ENCODE measurements around the gene AFF3. TPM values are rescaled to one million over a fixed set of nuclear protein-coding genes. Genes with fewer than 3 reads are reported as not detected.

Gene AFF3
- total RNA-seq, 2 experiments from 2014 or later: 2.6 to 2.9 TPM

- Mint-ChIP-seq H3K27ac (no peak overlapping the region), H3K36me3 (no peaks in the 10 kb centered on the region), H3K9me3 (no peaks in the 10 kb centered on the region), H3K27me3 (no peaks in the 10 kb centered on the region), H3K4me1 (no peaks in the 10 kb centered on the region), H3K4me3 (no peak overlapping the region)
- no peak for DNase-seq
These were observed 274.1 kb downstream of the AFF3 start for GRCh38 chr2:99868260-99868659.

DNA sequence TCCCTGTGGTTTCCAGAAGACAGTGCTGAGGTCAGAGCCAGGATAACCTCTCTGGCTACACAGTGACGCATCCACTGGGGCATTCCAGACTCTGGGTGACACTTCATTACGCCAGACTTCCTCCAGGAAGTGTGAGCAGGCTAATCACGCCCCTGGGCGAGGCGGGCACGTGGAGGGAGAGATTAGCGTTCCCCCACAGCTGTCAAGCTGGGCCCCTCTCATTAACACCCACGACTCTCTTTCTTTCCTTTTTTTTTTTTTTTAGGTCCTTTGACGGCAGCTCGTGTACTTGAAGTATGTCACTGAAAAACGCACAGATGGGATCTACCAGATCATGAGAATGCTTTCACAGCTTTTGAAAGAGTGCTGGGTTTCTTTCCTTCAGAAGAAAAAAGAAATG is 274.6 kb downstream of the AFF3 start:
- Mint-ChIP-seq H3K27me3 (no peaks in the 10 kb centered on the region), H3K27ac (no peak overlapping the region), H3K4me1 (no peaks in the 10 kb centered on the region), H3K36me3 (no peaks in the 10 kb centered on the region), H3K9me3 (no peaks in the 10 kb centered on the region), H3K4me3 (no peak overlapping the region)
- DNase-seq: no peak

GRCh38 chr2:99865818-99866676 is 276.3 kb downstream of the AFF3 start:
- no peak overlapping the region for H3K4me3 Mint-ChIP-seq
- no peaks in the 10 kb centered on the region for H3K36me3 Mint-ChIP-seq
- H3K4me1 Mint-ChIP-seq: peaks cover 9% of the 10 kb centered on the region
- H3K27ac Mint-ChIP-seq: no peak overlapping the region
- H3K9me3 Mint-ChIP-seq: no peaks in the 10 kb centered on the region
- H3K27me3 Mint-ChIP-seq: no peaks in the 10 kb centered on the region
- no peak for DNase-seq

DNA sequence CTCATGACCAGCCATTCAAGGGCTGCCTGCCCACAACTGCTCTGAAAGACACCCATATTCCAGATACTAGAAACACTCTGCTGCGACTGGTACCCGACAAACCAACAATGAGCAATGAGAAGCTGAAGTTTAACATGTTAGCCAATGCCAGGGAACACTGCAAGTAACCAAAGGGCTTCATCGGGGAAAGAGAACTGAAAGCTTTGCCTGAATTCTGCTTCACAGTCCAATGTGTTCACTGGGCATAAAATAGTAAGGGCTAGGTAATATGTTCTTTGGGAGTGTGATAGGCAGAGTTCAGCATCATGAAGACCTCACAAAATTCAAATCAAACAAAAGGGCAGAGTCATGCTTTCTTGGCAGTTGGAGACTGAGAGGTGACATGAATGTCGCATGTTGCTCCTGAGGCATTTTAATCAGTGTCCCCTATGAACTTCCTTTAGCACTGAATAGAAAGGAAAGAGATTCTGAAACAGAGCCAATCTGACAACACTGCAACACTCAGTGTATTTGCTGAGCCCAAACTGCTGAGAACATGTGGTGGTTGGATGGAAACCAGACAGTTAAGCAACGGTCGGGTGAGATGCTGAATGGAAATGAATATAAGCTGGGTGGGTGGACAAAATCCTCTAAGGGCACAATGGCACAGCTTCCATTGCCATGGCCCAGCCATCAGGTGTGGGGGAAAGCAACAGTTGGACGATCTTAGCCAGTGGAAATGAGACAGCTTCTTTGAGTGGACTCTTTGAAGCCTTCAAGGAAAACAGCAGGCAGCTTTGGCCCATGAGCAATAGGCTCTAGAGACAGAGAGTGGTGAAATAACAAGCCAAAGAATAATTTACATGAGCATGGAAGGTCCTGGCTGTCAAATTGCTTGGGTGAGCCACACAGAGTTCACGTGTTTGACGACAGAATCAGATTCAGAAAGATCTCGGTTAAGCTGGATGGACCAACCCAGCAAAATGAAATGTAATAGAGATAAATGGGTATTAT is 277.5 kb downstream of the AFF3 start:
- Mint-ChIP-seq H3K36me3 (no peaks in the 10 kb centered on the region), H3K4me3 (no peak overlapping the region), H3K4me1 (peaks cover 10% of the 10 kb centered on the region), H3K27me3 (no peaks in the 10 kb centered on the region), H3K27ac (no peak overlapping the region), H3K9me3 (no peaks in the 10 kb centered on the region)
- DNase-seq: no peak

DNA sequence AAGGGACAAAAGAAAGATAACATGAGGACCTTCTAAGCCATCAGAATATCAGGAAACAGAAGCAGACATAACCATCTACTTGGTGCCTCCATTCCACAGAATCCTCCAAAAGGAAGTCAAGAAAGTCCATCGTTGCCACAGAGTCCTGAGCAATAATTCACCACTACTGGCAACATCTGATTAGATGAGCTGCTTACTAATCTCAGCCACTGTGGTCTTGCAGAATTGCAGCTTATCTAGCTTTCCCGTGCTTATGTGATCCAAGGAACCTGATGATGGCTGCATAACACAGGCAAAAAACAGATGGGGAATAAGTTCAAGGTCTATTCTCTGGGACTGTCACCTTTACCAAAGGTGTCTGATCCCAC is 278.5 kb downstream of the AFF3 start:
- H3K27me3 Mint-ChIP-seq: peaks cover 3% of the 10 kb centered on the region
- no peak overlapping the region for H3K4me3 Mint-ChIP-seq
- H3K27ac Mint-ChIP-seq: no peak overlapping the region
- DNase-seq: no peak
- H3K9me3 Mint-ChIP-seq: no peaks in the 10 kb centered on the region
- no peaks in the 10 kb centered on the region for H3K36me3 Mint-ChIP-seq
- H3K4me1 Mint-ChIP-seq: peaks cover 10% of the 10 kb centered on the region

DNA sequence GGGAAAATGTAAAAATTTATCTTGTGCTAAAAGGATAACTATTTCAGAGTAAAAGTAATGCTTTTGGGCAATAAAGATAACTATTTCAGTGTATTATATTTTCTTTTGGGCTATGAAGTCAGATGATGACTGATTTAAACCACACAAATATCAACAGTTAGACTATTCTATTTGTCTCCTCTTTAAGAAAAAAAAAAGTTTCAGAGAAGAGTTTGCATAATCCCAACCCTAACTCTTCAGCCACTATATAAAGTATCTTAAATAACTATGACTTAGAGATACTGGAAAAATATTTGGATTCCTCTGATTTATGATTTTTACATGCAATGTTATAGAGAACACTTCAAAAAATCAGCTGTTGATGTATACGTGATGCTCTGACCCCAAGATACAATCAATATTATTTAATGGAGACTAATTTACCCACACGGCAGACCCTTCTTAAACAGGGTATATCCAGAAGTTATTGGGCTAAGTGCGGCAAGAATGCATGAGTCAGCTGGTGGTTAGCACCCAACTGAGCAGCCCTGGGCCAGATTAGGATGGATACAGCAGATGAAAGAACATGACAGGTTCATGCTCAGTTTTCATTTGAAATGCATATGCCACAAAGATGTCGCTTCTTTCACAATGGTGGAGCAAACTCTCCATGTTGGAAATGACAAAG is 279.0 kb downstream of the AFF3 start:
- no peak overlapping the region for H3K4me3 Mint-ChIP-seq
- H3K27ac Mint-ChIP-seq: no peak overlapping the region
- H3K36me3 Mint-ChIP-seq: no peaks in the 10 kb centered on the region
- H3K4me1 Mint-ChIP-seq: peaks cover 10% of the 10 kb centered on the region
- peaks cover 3% of the 10 kb centered on the region for H3K27me3 Mint-ChIP-seq
- H3K9me3 Mint-ChIP-seq: no peaks in the 10 kb centered on the region
- DNase-seq: no peak

DNA sequence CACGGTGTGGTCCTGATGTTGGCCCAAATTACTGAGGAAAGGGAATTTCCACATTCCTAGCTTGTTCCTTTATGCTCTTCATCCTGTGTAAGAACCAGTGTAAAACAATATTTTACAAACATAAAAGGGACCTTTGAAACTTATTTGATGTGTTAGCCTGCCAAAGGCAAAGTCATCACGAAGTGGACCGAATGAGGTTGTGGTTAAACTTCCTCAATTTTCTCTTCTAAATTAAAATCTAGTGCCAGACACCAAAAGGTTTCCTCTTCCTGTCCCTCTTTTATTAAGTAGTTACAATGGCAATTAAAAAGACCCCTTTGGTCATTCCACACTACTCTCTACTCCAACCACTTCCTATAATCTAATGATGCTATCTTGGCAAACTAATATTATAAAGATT is 279.8 kb downstream of the AFF3 start:
- no peak overlapping the region for H3K4me3 Mint-ChIP-seq
- peaks cover 3% of the 10 kb centered on the region for H3K27me3 Mint-ChIP-seq
- no peaks in the 10 kb centered on the region for H3K9me3 Mint-ChIP-seq
- DNase-seq: no peak
- no peak overlapping the region for H3K27ac Mint-ChIP-seq
- H3K4me1 Mint-ChIP-seq: peaks cover 10% of the 10 kb centered on the region
- H3K36me3 Mint-ChIP-seq: no peaks in the 10 kb centered on the region

- Mint-ChIP-seq H3K9me3 (no peaks in the 10 kb centered on the region), H3K36me3 (no peaks in the 10 kb centered on the region), H3K4me3 (no peak overlapping the region), H3K4me1 (peaks cover 10% of the 10 kb centered on the region), H3K27me3 (peaks cover 3% of the 10 kb centered on the region), H3K27ac (no peak overlapping the region)
- no peak for DNase-seq
These were observed 281.0 kb downstream of the AFF3 start for GRCh38 chr2:99861376-99861760.

DNA sequence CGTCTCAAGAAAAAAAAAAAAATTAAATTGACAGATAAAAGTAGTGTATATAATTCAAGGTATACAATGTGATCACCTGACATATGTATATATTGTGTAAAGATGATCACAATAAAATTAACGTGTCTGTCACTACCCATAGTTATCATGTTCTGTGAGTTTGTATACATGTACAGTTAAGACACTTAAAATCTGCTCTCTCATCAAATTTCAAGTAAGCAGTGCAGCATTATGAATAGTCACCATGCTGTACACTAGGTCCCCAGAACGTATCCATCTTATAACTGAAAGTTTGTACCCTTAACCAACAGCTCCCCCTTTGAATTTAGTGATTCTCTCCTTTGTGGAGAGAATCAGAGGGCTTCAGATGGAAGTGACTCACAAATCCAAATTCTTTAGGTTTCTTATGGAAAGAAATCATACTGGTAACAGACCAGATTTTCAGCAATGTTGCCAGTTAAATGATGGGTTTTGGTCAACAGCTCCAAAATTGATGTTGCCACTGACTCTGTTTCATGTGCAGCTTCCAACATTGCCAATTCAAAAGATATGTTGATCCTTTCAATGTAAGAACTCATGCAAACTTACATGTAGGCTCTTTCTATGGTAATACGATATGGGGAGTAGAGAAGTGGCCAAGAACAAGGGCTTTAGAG is 281.5 kb downstream of the AFF3 start:
- H3K36me3 Mint-ChIP-seq: no peaks in the 10 kb centered on the region
- H3K9me3 Mint-ChIP-seq: no peaks in the 10 kb centered on the region
- DNase-seq: no peak
- peaks cover 10% of the 10 kb centered on the region for H3K4me1 Mint-ChIP-seq
- peaks cover 3% of the 10 kb centered on the region for H3K27me3 Mint-ChIP-seq
- H3K27ac Mint-ChIP-seq: no peak overlapping the region
- no peak overlapping the region for H3K4me3 Mint-ChIP-seq

DNA sequence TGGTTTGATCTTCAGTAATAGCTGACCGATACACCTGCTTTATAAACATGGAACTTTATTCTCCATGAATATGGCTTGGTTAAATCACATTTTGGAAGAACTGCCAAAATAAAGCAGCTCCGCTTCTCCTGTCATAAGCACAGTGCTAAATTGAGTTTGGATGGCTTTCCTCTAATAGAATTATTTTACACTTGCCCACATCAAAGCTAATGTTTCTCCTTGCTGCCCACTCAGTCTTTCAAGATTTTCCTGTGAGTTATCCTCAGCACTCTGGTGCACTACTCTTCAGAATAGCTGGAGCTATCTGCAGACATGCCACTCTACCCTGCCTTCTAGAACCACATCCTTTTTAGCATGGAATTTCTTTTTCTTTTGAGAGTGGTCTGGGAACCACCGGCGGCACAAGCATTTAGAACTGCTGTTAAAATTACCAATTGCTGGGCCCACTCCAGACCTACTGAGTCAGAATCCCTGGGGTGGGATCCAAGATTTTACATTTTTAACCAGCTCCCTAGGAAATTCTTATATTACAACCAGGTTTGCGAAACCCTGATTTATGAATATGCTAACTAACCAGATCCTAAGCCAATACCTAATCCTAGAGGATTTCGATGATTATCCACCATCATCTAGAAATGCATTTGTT is 283.3 kb downstream of the AFF3 start:
- H3K4me1 Mint-ChIP-seq: peaks cover 10% of the 10 kb centered on the region
- H3K36me3 Mint-ChIP-seq: no peaks in the 10 kb centered on the region

GRCh38 chr2:99857867-99858444 is 284.4 kb downstream of the AFF3 start:
- Mint-ChIP-seq H3K4me3 (no peak overlapping the region), H3K9me3 (no peaks in the 10 kb centered on the region)
- no peak for DNase-seq

More for the DNA sequence above, 283.3 kb downstream of the AFF3 start:
- no peaks in the 10 kb centered on the region for H3K9me3 Mint-ChIP-seq
- no peak overlapping the region for H3K27ac Mint-ChIP-seq
- no peak for DNase-seq
- no peak overlapping the region for H3K4me3 Mint-ChIP-seq
- peaks cover 7% of the 10 kb centered on the region for H3K27me3 Mint-ChIP-seq

GRCh38 chr2:99857372-99857771 is 285.0 kb downstream of the AFF3 start:
- Mint-ChIP-seq H3K4me1 (peaks cover 10% of the 10 kb centered on the region), H3K36me3 (no peaks in the 10 kb centered on the region), H3K27ac (no peak overlapping the region), H3K4me3 (no peak overlapping the region), H3K27me3 (peaks cover 7% of the 10 kb centered on the region), H3K9me3 (no peaks in the 10 kb centered on the region)
- no peak for DNase-seq

More at GRCh38 chr2:99857867-99858444, 284.4 kb downstream of the AFF3 start:
- Mint-ChIP-seq H3K27me3 (peaks cover 7% of the 10 kb centered on the region), H3K4me1 (peaks cover 10% of the 10 kb centered on the region), H3K36me3 (no peaks in the 10 kb centered on the region), H3K27ac (no peak overlapping the region)

- Mint-ChIP-seq H3K4me1 (peaks cover 1% of the 10 kb centered on the region), H3K9me3 (no peaks in the 10 kb centered on the region), H3K4me3 (no peak overlapping the region), H3K36me3 (no peaks in the 10 kb centered on the region), H3K27me3 (peaks cover 7% of the 10 kb centered on the region), H3K27ac (no peak overlapping the region)
- no peak for DNase-seq
These were observed 286.3 kb downstream of the AFF3 start for GRCh38 chr2:99856119-99856518.

All from activated naive CD8-positive, alpha-beta T cell treated with anti-CD3 and anti-CD28 coated beads for 36 hours (primary cell).